GF-D8 (cell line): ENCODE results near the gene PPP1R8.

ENCODE experiments used
- DNase-seq: peaks from one replicate; lab custom pipeline; 2025; lab: John Stamatoyannopoulos, UW

PPP1R8 gene

DNA sequence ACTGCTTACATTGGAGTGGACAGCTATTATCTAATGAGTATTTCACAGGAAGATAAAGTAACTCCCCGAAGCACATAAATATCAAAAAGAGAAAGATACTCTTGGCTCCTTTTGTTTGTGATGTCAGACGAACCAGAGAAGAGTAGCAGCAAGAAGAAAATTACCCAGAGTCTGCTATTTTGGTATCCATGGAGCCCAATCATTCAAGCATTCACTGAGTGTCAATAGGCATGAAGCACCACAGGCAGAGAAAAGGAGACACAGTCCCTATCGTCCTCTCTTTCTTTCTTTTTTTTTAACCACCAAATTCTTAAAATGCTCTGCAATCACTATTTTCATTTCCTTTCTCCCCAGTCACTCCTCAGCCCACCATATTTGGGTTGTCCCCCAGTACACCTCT lies 63.9 kb downstream of the PPP1R8 start:
- DNase-seq: no peak
